HG02759 (cell line): ENCODE measurements around the gene FAIM.
"Not testable (repeated sequence)": the region's sequence is repeated elsewhere in the genome, so short reads cannot be mapped to it uniquely, and the experiment has no call there.

Source experiments
- ATAC-seq: cut with Tn5 transposase; IDR thresholded peaks from one replicate; pipeline ENCODE4 v1.9.1; 2021; ENCODE audit warnings: mild to moderate bottlenecking, moderate library complexity; ENCODE audit not compliant: unreplicated experiment

The FAIM gene

GRCh38 chr3:138608322-138609135, at the start of gene FAIM:
Gene FAIM, plus strand, starts transcription at chr3:138608771. Its CDS starts 10,956 bp downstream, at chr3:138619727.
- peak; percentile 77 for ATAC-seq

- no peak for ATAC-seq
Measured at GRCh38 chr3:138559134-138559533, 49.4 kb upstream of the FAIM start.

- no peak for ATAC-seq
Measured at GRCh38 chr3:138560501-138560900, 48.1 kb upstream of the FAIM start.

- not testable (repeated sequence) for ATAC-seq
Measured at GRCh38 chr3:138562902-138563301, 45.7 kb upstream of the FAIM start.

- ATAC-seq: not testable (repeated sequence)
Measured at GRCh38 chr3:138566293-138566692, 42.3 kb upstream of the FAIM start.

GRCh38 chr3:138567403-138567802, 41.2 kb upstream of the FAIM start:
- ATAC-seq: no peak

GRCh38 chr3:138569090-138569489, 39.5 kb upstream of the FAIM start:
- ATAC-seq: no peak

- ATAC-seq: not testable (repeated sequence)
Measured at GRCh38 chr3:138569624-138570023, 38.9 kb upstream of the FAIM start.

GRCh38 chr3:138573138-138573537, 35.4 kb upstream of the FAIM start:
- no peak for ATAC-seq

GRCh38 chr3:138578141-138578540, 30.4 kb upstream of the FAIM start:
- peak; percentile 84 for ATAC-seq

- no peak for ATAC-seq
Measured at GRCh38 chr3:138578961-138579574, 29.5 kb upstream of the FAIM start.

GRCh38 chr3:138587374-138587773, 21.2 kb upstream of the FAIM start:
- ATAC-seq: no peak

- no peak for ATAC-seq
Measured at GRCh38 chr3:138588445-138588844, 20.1 kb upstream of the FAIM start.

- ATAC-seq: no peak
Measured at GRCh38 chr3:138591392-138591791, 17.2 kb upstream of the FAIM start.

- no peak for ATAC-seq
Measured at GRCh38 chr3:138593488-138594149, 15.0 kb upstream of the FAIM start.

- ATAC-seq: peak; percentile 92
Measured at GRCh38 chr3:138594150-138594934, 14.2 kb upstream of the FAIM start, which contains the start of gene CEP70. Gene CEP70, minus strand, starts transcription at chr3:138594260. Its CDS starts 21,333 bp downstream, at chr3:138572927.

- peak; percentile 12 for ATAC-seq
Measured at GRCh38 chr3:138594935-138595610, 13.5 kb upstream of the FAIM start.

GRCh38 chr3:138597186-138597976, 11.2 kb upstream of the FAIM start:
- not testable (repeated sequence) for ATAC-seq

GRCh38 chr3:138598534-138598933, 10.0 kb upstream of the FAIM start:
- no peak for ATAC-seq
